ENCODE results near the gene CACTIN.
"Not testable (repeated sequence)": the region's sequence is repeated elsewhere in the genome, so short reads cannot be mapped to it uniquely, and the experiment has no call there.

Gene CACTIN

GRCh38 chr19:3626473-3627350 lies at the start of gene CACTIN:
Gene CACTIN, minus strand, starts transcription at chr19:3626790. Its CDS starts 28 bp downstream, at chr19:3626762.
- peak; percentile 95 for DNase-seq

- no peak for DNase-seq
Measured at GRCh38 chr19:3674784-3675543, 48.4 kb upstream of the CACTIN start.

- DNase-seq = no peak
Measured at GRCh38 chr19:3673506-3674439, 47.2 kb upstream of the CACTIN start.

- no peak for DNase-seq
Measured at GRCh38 chr19:3672993-3673392, 46.4 kb upstream of the CACTIN start.

GRCh38 chr19:3672575-3672948 lies 46.0 kb upstream of the CACTIN start:
- no peak for DNase-seq

GRCh38 chr19:3671680-3672574 lies 45.3 kb upstream of the CACTIN start:
- DNase-seq = no peak

GRCh38 chr19:3670796-3671679 lies 44.4 kb upstream of the CACTIN start:
- no peak for DNase-seq

- no peak for DNase-seq
Measured at GRCh38 chr19:3669947-3670795, 43.6 kb upstream of the CACTIN start.

- no peak for DNase-seq
Measured at GRCh38 chr19:3669082-3669946, 42.7 kb upstream of the CACTIN start.

GRCh38 chr19:3668331-3669081 lies 41.9 kb upstream of the CACTIN start:
- no peak for DNase-seq

GRCh38 chr19:3667766-3668165 lies 41.2 kb upstream of the CACTIN start:
- DNase-seq = no peak

GRCh38 chr19:3667037-3667638 lies 40.5 kb upstream of the CACTIN start:
- no peak for DNase-seq

GRCh38 chr19:3666545-3666856 lies 39.9 kb upstream of the CACTIN start:
- DNase-seq = not testable (repeated sequence)

- no peak for DNase-seq
Measured at GRCh38 chr19:3665681-3666544, 39.3 kb upstream of the CACTIN start.

GRCh38 chr19:3664879-3665642 lies 38.5 kb upstream of the CACTIN start:
- no peak for DNase-seq

- no peak for DNase-seq
Measured at GRCh38 chr19:3663838-3664237, 37.2 kb upstream of the CACTIN start.

Data from NCI-H2029 treated with DMSO at 0.1 percent for 48 hours (cell line).